GM18502 (cell line): ENCODE measurements around the gene GNAL.
A peak's percentile ranks its signal among the peaks of the same experiment; 100 is the strongest.
"Not testable (repeated sequence)": the region's sequence is repeated elsewhere in the genome, so short reads cannot be mapped to it uniquely, and the experiment has no call there.

Experiments used
- ATAC-seq: cut with Tn5 transposase; IDR thresholded peaks from one replicate; pipeline ENCODE4 v1.9.1; 2021; ENCODE audit warnings: mild to moderate bottlenecking; ENCODE audit not compliant: unreplicated experiment, poor library complexity

GNAL gene

GRCh38 chr18:11688972-11689668 lies at the start of gene GNAL:
Gene GNAL, plus strand, starts transcription at chr18:11689264. Its CDS starts 300 bp downstream, at chr18:11689564.
- ATAC-seq: peak; percentile 76

- ATAC-seq: not testable (repeated sequence)
Measured at GRCh38 chr18:11647310-11647709, 41.8 kb upstream of the GNAL start.

DNA sequence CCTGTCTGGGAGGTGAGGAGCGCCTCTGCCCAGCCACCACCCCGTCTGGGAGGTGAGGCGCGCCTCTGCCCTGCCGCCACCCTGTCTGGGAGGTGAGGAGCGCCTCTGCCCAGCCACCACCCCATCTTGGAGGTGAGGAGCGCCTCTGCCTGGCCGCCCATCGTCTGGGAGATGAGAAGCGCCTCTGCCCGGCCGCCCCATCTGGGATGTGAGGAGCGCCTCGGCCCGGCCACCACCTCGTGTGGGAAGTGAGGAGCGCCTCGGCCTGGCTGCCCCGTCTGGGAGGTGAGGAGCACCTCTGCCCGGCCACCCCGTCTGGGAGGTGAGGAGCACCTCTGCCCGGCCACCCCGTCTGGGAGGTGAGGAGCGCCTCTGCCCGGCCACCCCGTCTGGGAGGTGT lies 41.3 kb upstream of the GNAL start:
- not testable (repeated sequence) for ATAC-seq

GRCh38 chr18:11649839-11650238 lies 39.2 kb upstream of the GNAL start:
- ATAC-seq: no peak

DNA sequence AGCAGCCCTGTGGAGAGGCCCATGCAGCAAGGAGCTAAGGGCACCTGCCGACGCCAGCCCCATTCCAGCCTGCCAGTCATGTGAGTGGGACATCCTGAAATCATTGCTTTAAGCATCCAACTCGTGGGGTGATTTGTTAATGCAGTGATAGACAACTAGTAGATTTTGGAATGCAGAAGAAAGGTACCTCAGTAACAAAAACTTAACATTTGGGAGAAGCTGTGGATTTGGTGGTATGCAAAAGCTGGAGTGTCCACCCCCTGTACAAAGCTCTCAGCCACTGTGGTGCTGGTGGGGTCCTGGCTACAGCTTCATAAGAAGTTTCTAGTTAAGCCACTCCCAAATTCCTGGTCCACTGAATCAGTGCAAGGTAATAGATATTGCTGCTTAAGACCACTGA lies 37.2 kb upstream of the GNAL start:
- ATAC-seq: no peak

- no peak for ATAC-seq
Measured at GRCh38 chr18:11653521-11653920, 35.5 kb upstream of the GNAL start.

GRCh38 chr18:11654736-11655605 lies 34.1 kb upstream of the GNAL start:
- no peak for ATAC-seq

- ATAC-seq: no peak
Measured at GRCh38 chr18:11655606-11655932, 33.5 kb upstream of the GNAL start.

DNA sequence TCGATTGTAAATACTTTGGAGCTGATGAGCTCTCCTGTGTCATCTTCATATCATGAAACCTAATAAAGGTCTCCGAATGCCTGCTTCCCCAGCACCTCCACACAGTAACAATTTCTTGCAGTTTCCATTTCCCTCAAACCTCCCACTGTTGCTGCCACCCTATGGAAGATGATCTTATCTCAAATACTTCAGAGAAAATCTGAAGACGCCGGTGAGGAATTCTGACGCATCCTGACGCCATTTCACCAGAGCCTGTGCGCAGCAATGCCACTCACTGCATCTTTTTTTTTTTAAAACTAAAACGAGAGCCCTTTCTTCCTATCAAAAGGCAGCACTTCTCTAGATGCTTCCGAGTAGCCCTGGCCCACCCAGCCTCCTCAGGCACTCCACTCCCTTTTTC lies 31.9 kb upstream of the GNAL start:
- ATAC-seq: no peak

DNA sequence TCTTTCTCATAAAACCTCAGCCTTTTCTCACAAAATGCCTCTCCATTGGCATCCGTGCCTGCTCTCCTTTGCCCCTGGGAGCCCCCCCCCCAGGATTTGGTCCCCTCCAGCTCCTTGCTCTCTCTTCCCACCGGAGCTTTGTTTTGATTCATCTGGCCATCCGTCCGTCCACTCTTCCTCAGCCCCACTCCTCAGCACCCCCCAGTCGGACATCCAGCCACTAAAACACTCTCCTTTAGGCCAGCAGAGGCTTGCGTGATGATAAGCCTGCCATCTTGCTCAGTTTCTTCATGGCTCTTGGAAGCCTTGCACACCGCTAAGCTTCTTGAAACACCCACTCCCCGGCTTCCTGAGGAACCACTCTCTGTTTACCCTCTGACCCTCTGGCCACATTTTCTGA lies 31.5 kb upstream of the GNAL start:
- ATAC-seq: no peak

DNA sequence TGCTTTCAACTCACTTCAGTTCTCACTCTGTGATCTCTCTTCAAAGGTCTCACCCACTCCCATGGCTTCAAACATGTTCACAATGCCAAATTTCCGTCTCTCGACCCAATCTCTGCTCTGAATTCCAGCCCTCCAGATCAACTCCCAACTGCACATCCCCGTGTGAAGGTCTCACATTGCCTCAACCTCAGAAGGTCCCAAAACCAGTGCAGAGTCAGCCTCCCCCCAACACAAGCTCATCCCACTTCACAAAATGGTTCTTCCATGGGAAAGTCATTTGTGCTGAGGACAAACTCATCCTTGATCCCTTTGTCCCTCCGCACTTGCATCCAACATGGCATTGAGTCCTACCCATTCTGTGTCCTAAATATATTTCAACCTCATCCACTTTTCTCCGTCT lies 31.0 kb upstream of the GNAL start:
- ATAC-seq: no peak

GRCh38 chr18:11658989-11659388 lies 30.1 kb upstream of the GNAL start:
- no peak for ATAC-seq

GRCh38 chr18:11660691-11661090 lies 28.4 kb upstream of the GNAL start:
- no peak for ATAC-seq

GRCh38 chr18:11661430-11661829 lies 27.6 kb upstream of the GNAL start:
- ATAC-seq: no peak

- ATAC-seq: no peak
Measured at GRCh38 chr18:11663439-11664029, 25.5 kb upstream of the GNAL start.

GRCh38 chr18:11664286-11664685 lies 24.8 kb upstream of the GNAL start:
- ATAC-seq: no peak

DNA sequence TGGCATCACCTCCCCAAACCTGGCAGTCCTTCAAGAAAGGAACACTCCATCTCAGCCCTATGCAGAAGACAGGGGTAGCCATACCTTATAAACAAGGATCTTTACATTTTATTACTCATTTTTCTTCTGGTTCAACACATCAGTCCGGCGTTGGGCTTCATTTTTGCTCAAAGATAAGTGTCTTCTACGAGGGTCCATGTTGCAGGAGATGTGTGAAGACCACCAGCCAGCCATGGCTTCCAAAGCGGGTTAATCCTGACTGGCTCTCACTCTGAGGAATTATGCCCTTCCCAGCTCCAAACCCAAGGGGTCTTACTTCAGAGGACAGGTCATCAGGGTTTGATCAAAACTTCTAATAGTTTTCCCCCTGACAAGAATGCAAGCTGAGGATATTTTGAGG lies 23.9 kb upstream of the GNAL start:
- no peak for ATAC-seq

GRCh38 chr18:11665587-11665986 lies 23.5 kb upstream of the GNAL start:
- no peak for ATAC-seq

GRCh38 chr18:11666176-11666575 lies 22.9 kb upstream of the GNAL start:
- no peak for ATAC-seq

DNA sequence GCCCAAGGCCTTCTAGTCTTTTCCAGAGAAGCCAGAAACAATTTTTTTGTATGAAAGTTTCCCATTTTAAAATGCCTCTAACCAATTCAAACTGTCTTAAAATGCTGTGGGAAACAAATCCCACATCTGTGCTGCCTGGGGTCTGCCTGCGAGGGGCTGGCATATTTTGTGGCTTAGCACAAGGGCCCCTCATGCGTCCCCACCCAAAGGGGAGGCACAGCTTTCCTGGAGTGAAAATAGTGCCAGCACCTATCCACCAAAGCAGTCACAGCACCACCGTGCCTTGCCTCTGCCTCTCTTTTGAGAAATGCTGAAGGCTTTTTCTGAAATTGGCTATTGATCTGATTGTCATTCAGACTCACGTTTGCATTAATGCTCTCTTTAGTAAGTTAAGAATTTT lies 22.2 kb upstream of the GNAL start:
- ATAC-seq: no peak

- no peak for ATAC-seq
Measured at GRCh38 chr18:11667578-11667977, 21.5 kb upstream of the GNAL start.
